Lower leg skin (tissue), 3 donors: Measurements from ENCODE around the gene ARHGAP27.

Experiments
- POLR2A ChIP-seq, 2 donors: fragments of 450-650 bp; IDR thresholded peaks; one replicate each; pipeline ENCODE4 v1.6.1; 2016 to 2017; ENCODE audit warnings: antibody characterized with exemption in 2 of 2, mild to moderate bottlenecking in 1 of 2, moderate library complexity in 1 of 2
- TF ChIP-seq, protein P1 (sequence below), 3 donors: fragments of 450-650 bp; IDR thresholded peaks; one replicate each; pipeline ENCODE4 v1.5.1; 2016; ENCODE audit warnings: antibody characterized with exemption in 3 of 3, mild to moderate bottlenecking in 3 of 3, moderate library complexity in 2 of 3

DNA sequence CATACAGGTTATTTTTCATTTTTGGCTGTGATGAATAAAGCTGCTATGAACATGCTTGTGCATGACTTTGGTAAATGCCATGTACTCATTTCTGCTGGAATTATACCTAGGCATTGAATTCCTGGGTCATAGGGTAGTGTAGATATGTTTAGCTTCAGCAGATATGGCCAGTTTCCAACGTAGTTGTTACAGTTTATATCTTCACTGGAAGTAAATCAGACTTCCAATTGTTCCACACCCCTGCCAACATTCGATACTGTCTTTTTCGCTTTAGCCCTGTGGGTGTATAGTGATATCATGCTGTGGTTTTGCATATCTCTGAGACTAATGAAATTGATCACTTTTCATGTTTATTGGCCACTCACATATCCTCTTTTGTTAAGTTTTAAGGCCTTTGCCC is 50.4 kb downstream of the ARHGAP27 start:
- TF ChIP-seq POLR2A (IDR thresholded peaks at IDR 0.05): no peak
- TF ChIP-seq, protein P1, sequence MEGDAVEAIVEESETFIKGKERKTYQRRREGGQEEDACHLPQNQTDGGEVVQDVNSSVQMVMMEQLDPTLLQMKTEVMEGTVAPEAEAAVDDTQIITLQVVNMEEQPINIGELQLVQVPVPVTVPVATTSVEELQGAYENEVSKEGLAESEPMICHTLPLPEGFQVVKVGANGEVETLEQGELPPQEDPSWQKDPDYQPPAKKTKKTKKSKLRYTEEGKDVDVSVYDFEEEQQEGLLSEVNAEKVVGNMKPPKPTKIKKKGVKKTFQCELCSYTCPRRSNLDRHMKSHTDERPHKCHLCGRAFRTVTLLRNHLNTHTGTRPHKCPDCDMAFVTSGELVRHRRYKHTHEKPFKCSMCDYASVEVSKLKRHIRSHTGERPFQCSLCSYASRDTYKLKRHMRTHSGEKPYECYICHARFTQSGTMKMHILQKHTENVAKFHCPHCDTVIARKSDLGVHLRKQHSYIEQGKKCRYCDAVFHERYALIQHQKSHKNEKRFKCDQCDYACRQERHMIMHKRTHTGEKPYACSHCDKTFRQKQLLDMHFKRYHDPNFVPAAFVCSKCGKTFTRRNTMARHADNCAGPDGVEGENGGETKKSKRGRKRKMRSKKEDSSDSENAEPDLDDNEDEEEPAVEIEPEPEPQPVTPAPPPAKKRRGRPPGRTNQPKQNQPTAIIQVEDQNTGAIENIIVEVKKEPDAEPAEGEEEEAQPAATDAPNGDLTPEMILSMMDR (IDR thresholded peaks at IDR 0.05): no peak
